Esophagus squamous epithelium (tissue), 4 donors: Measurements from ENCODE around the gene FRA10AC1.

ENCODE experiments used
- POLR2A ChIP-seq, 4 donors: fragments of 450-650 bp; IDR thresholded peaks; one replicate each; pipeline ENCODE4 v1.6.1; 2017; ENCODE audit warnings: antibody characterized with exemption in 4 of 4, mild to moderate bottlenecking in 4 of 4, moderate library complexity in 3 of 4
- TF ChIP-seq, protein P1 (sequence below), 6 experiments: fragments of 450-650 bp in 4 of 6; fragments of 200-600 bp in 2 of 6; sonication (generic) in 2 of 6; IDR thresholded peaks; one replicate each; pipeline ENCODE4 v1.5.1; 2016 to 2019; ENCODE audit warnings: antibody characterized with exemption in 6 of 6, mild to moderate bottlenecking in 4 of 6, moderate library complexity in 4 of 6

- TF ChIP-seq POLR2A (IDR thresholded peaks at IDR 0.05): no peak
- TF ChIP-seq, protein P1, sequence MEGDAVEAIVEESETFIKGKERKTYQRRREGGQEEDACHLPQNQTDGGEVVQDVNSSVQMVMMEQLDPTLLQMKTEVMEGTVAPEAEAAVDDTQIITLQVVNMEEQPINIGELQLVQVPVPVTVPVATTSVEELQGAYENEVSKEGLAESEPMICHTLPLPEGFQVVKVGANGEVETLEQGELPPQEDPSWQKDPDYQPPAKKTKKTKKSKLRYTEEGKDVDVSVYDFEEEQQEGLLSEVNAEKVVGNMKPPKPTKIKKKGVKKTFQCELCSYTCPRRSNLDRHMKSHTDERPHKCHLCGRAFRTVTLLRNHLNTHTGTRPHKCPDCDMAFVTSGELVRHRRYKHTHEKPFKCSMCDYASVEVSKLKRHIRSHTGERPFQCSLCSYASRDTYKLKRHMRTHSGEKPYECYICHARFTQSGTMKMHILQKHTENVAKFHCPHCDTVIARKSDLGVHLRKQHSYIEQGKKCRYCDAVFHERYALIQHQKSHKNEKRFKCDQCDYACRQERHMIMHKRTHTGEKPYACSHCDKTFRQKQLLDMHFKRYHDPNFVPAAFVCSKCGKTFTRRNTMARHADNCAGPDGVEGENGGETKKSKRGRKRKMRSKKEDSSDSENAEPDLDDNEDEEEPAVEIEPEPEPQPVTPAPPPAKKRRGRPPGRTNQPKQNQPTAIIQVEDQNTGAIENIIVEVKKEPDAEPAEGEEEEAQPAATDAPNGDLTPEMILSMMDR (IDR thresholded peaks at IDR 0.05): no peak
Measured at GRCh38 chr10:93723153-93723552, 20.8 kb upstream of the FRA10AC1 start.
